ENCODE measurements around the gene CHAF1A.

CHAF1A gene

DNA sequence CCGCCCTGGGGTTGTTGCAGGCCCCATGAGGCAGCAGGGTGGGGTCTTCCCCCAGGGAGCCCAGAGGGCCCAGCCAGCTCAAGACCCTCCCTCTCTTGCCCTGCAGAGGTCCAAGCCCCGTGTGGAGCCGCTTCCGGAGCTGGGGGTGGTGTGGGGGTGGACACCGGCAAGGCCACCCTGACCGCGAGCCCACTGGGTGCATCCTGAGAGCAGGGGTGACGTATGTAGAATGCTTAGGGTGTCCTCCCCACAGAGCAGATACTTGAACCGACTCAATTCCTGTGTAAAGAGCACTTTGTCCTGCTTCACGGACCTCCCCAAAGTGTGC lies 40.3 kb downstream of the CHAF1A start:
- no peak for DNase-seq

DNA sequence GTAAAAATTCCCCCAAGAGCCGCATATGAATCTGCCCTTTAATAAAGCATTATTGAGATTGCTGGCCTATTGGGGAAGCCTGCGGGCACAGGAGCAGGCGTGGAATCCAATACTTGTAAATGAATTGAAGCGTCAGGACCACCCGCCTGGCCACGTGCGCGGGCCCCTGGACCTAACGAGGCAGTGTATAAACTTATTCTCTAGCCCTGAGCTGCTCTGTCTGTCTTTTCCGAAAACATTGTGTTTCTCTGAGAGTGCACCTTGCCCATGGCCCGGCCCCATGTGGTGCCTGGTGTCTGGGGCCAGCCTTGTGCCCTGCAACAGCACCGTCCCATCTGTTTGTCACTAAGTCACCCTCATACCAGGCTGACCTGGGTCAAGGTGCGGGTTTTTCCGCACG lies 40.7 kb downstream of the CHAF1A start:
- DNase-seq: no peak

DNA sequence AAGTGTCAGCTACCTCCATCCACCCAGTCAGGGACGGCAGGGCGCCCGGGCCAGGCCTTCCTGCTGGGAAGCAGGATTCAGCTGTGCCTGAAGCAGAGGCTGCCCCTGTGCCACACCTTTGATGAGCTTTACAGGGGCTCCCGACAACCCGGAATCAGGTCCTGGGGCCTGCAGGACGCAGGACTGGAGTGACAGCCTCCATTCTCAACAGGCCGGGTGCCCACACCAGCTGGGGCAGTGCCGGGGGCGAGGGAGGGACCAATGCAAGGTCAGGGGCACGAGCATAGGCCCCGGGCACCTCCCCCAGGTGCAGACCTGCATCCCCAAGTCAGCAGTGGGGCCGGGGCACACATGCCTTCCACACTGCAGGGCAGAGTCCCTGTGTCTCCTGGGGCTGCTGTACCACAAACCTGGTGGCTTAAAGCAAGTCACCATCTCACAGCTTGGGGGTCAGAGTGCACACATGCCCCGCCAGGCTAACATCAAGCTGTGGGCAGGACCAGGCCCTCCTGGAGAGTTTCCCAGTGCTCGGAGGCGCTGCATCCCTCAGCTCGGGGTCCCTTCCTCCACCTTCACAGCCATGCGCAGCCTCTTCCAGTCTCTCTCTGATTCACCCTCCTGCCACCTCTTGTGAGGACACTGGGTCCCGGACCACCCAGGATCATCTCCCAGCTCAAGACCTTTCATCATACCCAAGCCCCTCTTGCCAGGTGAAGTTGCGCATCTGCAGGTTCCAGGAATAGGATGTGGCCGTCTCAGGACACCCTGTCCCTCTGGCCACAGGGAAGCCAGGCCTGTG lies 41.7 kb downstream of the CHAF1A start:
- no peak for DNase-seq

DNA sequence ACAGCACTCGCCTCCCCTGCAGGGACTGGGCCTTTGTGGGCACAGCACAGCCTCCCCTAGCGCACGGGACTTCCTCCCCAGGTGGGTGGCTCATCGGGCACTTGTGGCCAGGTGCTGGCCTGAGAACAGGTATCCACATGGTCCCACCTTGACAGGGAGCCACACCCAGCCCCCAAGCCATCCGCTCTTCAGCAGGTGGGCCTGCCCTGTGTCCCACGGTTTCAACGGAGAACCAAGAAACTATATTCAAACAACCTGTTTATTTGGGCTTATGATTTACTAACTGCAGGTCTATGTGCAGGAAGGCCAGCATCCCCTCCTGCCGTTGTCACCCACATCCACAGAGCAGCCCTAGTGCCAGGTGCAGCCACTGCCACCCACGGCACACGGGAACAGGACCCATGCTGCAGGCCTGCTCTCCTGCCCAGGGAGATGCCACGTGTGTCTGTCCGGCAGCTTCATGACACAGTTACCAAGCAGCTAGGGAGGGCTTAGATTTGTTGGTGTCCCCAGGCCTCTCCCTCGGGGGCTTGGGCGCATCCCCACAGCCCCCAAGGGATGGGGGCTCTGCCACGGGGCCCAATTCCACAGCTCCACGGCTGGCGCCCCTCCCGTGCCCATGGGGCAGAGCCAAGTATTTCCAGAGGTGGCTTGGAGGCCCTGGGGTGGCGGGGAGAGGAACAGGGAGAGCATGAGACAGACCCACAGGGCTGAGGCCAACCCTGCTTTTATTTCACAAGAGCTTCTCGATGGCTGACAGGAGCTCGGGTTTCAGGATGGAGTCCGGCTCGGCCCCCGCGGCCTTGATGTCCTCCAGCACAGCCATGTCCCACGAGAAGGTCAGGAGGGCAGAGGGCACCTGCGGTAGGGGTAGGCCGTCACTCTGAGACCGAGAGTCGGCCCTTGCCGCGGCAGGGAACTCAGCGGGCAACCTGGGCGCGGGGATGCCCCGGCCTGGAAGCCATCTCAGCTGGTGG lies 42.6 kb downstream of the CHAF1A start:
- no peak for DNase-seq

DNA sequence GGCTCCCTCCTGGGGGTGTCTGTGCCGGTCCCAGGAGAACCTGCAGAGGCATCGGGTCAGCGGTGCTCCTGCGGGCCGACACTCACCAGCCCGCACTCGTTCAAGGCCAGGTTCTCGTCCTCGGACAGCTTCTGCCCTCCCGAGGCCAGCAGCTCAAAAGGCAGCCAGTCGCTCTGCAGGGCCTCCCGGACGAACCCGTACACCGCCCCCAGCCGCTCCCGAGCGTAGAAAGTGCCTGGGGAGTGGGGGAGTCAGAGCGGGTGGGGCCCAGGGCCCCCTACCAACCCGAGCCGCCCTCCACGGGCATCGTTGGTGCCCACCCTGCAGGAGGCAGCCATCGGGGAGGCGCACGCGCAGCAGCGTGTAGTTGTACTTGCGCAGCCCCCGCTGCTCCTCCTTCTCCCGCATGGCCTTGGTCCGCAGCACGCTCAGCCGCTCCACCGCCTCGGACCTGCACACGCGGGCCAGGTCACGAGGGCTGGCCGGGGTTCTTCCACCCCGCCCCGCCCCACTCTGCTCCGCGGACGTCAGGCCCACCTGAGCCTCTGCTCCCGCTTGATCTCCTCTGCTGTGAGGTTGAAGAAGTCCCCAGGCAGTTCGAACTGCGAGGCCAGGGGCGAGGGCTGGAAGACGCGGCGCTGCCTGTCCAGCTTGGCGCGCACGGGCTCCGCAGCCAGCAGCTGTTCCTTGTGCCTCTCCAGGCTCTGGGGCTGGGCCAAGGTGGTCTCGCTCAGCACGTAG lies 43.7 kb downstream of the CHAF1A start:
- no peak for DNase-seq

DNA sequence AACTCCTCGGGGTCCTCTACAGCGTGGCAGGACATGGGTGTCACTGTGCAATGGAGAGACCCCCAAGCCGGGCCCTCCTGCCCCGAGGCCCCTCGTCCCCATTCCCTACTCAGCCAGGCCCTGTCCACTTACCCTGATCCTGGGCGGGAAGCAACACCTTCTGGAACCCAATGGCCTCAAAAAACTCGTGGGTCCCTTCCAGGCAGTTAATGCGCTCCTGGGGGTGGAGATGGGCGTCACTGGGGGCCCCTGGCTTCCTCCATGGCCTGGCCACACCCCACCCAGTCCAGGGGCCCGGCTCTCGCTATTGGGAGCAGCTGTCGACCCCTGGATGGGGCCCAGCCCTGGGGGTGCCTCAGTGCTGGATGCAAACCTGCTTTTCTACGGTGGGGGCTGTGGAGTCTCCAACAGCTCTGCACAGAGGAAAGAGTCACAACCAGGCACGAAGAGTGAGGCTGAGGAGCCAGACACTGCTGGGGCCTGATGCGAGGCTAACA lies 44.3 kb downstream of the CHAF1A start:
- no peak for DNase-seq

DNA sequence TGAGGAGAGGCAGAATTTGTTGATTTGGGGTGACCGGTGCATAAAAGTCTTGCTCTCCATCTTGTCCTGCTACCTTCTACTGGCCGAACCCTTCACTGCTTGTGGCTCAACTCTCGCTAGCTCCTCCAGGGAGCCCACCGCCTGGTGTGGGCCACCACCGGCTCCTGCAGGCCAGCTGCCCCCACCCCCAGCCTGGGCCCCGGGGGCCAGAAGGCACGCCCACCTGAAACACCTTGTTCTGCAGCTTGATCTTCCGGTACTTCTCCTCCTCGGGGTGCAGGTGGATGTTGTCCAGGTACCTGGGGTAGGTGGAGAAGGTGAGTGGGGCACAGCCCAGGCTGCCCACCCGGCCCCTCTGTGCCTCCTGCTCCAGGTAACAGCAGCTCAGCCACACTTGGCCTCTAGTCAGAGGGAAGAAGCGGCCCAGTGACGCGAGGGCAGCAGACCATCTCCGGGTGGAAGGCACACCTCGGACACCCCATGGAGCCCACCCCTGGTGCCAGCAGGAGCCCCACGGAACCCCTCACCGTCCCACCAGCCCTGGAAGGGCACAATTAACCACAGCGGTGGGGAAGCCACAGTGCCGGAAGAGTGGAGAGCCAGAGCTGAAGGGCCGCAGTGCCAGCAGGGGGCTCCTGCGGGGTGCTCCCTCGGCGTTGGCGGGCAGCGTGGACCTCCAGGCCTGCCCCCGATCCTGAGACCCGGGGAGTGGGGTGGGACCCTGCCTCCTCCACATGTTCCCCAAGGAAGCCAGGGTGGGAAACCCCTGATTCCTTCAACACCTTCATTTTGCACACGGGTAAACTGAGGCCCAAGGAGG lies 45.1 kb downstream of the CHAF1A start:
- no peak for DNase-seq

DNA sequence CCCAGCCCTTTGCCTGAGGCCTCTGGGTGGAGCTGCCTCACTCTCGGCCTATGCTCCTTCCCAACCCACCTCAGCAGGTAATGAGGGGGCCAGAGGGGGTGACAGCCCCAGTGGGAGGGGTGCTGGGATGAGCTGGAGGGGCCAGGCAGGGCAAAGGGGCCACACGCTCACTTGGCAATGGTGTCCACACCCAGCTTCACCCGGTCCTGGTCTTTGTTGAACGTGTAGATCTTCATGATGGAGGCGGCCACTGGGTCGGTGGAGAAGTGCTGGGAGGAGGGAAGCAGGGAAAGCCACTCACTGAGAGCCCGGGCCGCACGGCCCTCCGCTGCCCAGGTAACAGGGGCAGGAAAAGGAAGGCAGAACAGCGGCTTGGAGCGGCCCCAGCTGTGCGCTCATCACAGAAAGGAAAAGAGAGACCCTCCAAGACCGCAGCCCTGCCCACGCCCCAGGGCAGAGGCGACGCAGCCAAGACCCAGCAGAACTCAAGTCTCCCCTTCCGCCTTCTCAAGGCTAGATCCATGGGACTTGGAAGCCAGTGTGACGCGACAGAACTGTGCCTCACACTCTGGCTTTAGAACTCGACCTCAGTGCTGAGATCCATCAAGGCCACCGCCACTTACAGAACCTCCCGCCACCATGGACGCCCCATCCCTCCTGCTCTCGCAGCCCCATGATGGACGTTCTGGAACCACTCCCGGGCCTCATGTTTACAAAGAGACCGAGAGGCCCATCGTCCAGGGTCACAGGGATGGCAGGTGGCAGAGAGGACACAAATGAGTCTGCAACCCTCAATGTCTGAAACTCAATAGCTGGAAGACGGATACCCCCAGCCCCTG lies 45.9 kb downstream of the CHAF1A start:
- no peak for DNase-seq

DNA sequence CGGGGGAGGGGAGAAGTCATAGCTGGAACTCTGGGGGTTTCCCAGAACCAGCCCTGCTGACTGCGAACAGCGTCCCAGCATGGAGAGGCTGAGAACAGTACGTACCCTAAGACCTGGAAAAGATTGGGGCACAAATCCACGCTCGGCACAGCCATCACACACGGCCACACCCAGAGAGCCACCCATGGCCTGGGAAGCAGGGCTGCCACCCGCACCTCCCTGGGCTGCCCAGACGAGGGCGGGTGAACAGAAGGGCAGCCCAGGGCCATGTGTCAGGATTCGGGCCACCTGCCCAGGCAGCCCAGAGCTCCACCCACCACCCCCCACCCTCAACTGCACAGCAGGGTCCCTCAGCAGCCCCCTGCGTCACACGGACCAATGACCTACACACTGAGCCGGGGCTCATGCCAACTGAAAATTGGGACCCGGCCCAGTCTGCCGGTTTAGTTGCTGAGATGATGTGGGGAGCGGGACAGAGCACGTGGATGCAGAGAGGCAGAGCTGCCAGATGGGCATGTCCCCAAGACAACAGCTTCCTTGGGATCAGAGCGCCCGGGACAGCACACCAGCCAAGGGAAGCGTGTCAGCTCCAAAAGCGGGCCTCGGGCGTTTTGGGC lies 46.7 kb downstream of the CHAF1A start:
- no peak for DNase-seq

DNA sequence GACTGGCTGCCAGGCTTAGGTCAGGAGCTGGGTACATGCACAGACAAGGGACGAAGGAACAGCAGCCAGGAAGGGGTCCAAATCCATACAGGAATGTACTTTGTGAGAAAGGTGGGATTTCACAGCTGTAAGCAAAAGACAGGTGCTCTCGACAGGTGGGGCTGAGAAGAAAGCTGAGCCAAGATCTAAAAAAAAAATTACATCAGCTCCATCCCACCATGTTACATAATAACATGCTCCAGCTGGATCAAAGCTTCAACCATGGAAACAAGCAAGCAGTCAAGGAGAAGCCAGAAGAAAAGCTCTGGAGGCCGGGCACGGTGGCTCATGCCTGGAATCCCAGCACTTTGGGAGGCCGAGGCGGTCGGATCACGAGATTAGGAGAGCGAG lies 47.2 kb downstream of the CHAF1A start:
- DNase-seq: no peak

DNA sequence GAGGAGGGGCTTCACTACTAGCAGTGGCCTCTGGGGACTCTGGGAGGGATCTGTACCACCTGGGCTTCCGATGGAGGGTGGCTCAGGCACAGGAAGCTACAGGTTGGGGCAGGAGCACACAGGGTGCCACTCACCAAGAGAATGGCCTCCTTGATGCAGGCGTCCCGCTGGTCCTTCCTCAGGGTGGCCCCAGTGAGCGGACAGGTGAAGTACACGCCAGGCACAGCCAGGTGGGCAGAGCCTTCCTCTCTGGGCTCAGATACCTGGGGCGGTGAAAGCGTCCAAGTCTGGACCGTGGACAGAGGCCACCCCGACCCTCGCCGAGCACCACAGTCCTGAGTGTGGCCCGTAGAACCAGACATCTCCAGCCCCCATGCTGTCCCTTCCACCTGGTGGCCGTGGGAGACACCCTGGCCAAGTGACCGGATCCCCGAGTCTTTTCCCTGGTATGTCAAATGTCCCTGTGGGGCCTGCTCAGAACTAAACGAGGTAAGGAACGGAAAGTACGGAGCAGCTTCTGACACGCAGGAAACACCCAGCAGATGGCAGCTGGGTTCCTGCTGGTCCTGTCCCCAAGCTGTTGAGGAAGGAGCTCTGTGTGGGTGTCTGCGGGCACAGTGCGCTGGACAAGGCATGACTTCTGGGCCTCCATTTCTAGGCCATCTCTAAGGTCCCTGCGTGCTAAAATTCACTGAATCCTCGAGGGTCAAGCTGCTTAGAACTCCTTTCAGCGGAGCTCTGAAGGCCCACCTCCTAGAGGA lies 50.0 kb downstream of the CHAF1A start:
- DNase-seq: no peak

DNA sequence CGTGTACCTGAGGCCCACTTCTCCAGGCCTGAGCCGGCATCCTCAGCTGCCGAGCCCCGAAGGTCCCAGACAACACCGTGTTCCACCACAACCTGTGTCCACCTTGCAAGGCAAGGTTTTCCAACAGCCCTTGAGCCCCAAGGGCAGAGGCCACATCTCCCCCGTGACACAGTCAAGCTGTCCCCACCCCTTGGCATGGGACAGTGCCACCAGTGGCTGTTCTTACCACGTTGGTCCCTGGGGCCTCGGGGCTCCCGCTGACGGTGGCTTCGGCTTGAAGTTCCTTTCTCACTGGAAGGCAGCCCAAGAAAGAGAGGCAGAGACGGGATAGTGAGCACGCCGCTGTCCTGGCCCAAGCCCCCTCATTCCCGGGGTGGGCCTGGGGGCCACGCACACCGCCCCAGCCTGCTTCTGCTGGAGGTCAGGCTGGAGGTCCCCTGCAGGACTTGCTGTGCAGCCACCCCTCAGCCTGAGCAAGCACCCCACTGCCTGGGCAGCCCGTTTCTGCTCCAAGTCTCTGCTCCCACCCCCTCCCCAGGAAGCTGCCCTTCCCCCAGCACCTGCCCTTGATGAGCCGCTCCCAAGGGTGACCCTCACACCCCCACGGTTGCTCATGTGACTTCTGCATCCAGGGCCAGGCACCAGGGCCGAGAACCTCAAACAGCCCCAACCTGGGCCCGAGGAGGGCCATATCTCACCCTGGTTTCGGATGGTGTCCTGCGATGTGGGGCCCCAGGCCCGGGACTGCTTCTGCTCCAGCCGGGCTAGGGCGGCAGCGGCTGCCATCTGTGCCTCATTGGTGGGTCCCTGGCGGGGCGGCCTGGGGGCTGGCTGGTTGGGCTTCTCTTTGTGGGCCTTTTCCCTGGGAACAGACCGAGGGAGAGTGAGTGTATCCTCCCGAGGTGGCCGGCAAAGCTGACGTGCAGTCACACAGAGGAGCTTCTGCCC lies 51.1 kb downstream of the CHAF1A start:
- DNase-seq: no peak

DNA sequence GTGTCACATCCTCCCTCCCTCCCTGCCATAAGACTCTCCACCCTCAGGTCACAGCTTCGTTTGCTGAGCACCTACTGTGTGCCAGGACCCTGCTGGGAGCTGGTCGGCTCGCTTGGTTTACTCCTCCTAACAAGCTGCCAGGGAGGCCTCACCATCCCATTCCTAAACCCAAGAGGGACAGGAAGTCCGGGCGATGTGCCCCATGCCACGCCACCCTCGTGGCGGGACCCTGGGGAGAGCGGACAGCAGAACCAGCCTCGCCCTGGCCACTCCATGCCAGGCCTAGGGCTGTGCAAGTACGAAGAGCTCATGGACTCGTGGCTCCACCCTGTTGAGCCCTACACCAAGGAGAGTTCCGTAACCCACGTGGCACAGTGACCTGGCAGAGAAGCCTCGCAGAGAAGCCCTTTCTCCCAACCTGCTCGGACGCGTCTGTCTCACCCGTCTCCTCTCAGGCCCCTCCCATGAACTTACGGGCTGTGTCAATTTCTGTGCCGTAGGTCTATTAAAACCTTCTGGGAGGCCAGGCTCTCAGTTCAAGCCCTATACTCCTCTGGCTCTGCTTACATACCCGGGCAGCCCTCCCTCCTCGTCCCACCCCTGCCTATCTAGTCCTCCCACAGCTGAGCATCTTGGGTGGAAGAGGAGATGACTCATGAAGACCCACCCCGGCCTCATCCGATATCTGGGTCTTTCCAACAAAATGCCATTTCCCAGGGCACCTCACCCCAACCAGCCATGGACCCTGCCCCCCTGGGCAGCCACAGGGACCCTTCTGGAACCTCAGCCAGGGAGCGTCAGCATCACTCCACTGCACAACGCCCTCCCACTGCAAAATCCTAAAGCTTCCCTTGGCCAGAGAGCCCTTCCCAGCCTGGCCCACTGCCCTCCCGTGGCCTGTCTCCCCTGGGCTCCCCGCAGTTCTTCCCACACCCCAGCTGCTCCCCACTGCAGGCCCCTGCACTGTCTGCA lies 52.6 kb downstream of the CHAF1A start:
- DNase-seq: no peak

DNA sequence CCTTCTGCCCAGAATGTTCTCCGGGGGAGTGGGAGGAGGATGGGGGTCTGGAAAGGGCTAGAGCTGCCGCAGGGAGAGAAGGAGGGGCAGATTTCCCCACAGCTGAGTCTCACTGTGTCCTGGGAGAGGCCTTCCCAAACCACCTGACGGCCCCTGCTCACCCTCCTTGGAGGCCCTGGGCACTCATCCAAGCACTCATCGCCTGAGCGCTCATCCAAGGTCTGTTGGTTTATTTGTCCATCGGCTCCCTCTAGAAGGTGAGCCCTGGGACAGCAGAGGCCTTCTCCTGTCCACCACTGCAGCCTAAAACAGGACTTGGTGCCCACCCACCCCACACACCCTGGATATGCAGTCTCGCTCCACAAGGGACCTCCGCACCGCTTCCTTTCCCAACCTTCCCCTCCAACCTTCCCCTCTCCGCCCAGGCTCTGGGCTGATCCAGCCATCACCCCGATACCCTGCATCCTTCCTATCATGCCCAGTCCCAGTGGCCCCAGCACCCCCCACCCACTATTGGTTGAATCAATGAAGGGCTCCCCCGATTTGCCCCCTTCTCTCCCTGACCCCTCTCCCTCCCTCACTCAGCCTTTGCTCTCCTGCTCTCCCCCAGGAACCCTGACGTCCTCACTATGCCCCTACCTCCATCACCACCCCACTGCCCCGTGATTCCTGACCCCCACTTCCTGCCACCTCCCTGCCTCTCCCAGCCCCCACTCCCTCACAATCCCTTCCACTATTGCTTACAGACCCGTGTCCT lies 53.5 kb downstream of the CHAF1A start:
- no peak for DNase-seq

DNA sequence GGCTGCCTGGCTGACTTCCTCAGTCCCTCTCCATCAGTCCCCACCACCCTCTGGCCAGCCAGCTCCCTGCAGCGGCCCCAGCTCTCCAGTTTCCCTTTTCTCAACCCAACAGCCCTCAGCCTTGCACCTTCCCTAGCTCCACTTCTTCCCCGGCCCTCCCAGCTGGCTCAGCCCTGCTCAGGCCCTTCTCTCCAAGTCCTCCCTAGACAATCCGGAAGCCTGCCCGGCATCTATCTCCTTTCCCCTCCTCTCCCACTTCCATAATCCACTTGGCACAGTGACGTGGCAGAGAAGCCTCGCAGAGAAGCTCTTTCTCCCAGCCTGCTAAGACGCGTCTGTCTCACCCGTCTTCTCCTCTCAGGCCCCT lies 54.0 kb downstream of the CHAF1A start:
- no peak for DNase-seq

DNA sequence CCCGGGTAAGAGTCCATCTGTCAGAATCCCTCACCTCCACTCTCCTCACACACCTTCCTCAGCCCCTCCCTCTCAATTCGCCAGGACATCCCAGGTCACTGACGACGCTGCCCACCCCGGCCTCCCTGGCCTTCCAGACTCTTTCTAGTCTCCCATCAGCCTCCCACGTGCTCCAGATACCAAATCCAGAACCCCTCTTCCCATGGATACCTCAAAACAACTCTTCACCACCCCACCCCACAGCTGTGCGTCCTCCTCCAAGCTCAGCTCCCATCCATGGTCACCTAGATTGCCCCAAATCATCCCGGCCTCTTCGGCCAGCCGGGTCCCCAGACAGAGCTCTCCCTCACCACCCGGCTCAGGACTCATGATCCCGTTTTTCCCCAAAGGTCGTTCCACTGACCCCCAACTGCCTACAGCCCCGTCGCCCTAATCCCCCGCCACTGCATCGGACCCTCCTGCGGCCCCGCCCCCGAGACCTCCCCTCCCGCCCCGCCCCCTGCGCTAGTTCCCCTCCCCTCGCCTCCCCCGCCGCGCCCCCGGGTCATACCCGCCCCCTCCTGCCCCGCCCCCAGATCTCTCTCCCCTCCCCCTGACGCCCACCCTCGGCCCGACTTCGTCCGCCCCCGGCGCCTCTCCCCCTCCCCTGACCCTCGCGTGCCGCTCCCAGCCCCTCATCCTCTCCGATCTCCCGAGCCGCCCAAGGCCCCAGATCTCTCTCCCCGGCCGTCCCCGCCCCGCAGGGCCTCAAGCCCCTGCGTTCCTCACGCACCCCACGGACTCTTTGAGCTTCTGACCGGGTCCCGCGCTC lies 54.6 kb downstream of the CHAF1A start:
- DNase-seq: peak; percentile 40
